ENCODE results near the gene CBFB. TPM values are rescaled to one million over a fixed set of nuclear protein-coding genes. Genes with fewer than 3 reads are reported as not detected.

Gene CBFB
- total RNA-seq, 3 donors from 2014 or later, result 48.5 to 69.1 (median 52.3) TPM

- TF ChIP-seq POLR2AphosphoS5 (IDR thresholded peaks at IDR 0.05) (no peak), POLR2A (IDR thresholded peaks at IDR 0.05) (no peak), CTCF (IDR thresholded peaks at IDR 0.05) (no peak)
- intact Hi-C loops (cut with DNase I; ENCODE audit: low total_unique reads), result loop anchor here (10.0 kb wide), 2 partner anchors 147 to 177 kb away; partner anchors contain the start of gene CES3
- Histone ChIP-seq H3K36me3 (peaks cover 11% of the 10 kb centered on the region), H3K9me3 (no peaks in the 10 kb centered on the region), H3K4me3 (no peak overlapping the region), H3K4me1 (no peaks in the 10 kb centered on the region), H3K27me3 (no peaks in the 10 kb centered on the region), H3K27ac (no peak overlapping the region)
- no peak for DNase-seq (ENCODE audit: low spot score in 2 of 2)
These were observed 112.4 kb downstream of the CBFB start for GRCh38 chr16:67141391-67141790.

GRCh38 chr16:67142342-67142741 lies 113.4 kb downstream of the CBFB start:
- DNase-seq (ENCODE audit: low spot score in 2 of 2), result peak in 1 of 2 donors; percentile 33
- H3K4me1 ChIP-seq, result no peaks in the 10 kb centered on the region
- no peak for TF ChIP-seq POLR2A (IDR thresholded peaks at IDR 0.05)
- TF ChIP-seq POLR2AphosphoS5 (IDR thresholded peaks at IDR 0.05), result no peak
- TF ChIP-seq CTCF (IDR thresholded peaks at IDR 0.05), result no peak
- no peak overlapping the region for H3K4me3 ChIP-seq
- intact Hi-C loops (cut with DNase I; ENCODE audit: low total_unique reads), result loop anchor here (10.0 kb wide), 2 partner anchors 148 to 178 kb away; partner anchors contain the start of gene CES3
- H3K27me3 ChIP-seq, result no peaks in the 10 kb centered on the region
- H3K36me3 ChIP-seq, result peaks cover 11% of the 10 kb centered on the region
- H3K9me3 ChIP-seq, result no peaks in the 10 kb centered on the region
- no peak overlapping the region for H3K27ac ChIP-seq

GRCh38 chr16:67144943-67145342 lies 116.0 kb downstream of the CBFB start:
- Histone ChIP-seq H3K4me1 (no peaks in the 10 kb centered on the region), H3K9me3 (no peaks in the 10 kb centered on the region)
- DNase-seq (ENCODE audit: low spot score in 2 of 2), result peak in 1 of 2 donors; percentile 10

GRCh38 chr16:67145746-67146145 lies 116.8 kb downstream of the CBFB start:
- Histone ChIP-seq H3K4me3 (no peak overlapping the region), H3K9me3 (no peaks in the 10 kb centered on the region), H3K36me3 (peaks cover 4% of the 10 kb centered on the region), H3K27me3 (no peaks in the 10 kb centered on the region), H3K4me1 (peaks cover 0 to 5% of the 10 kb centered on the region in 2 donors), H3K27ac (no peak overlapping the region)
- peak in 1 of 2 donors; percentile 19 for DNase-seq (ENCODE audit: low spot score in 2 of 2)
- intact Hi-C loops (cut with DNase I; ENCODE audit: low total_unique reads), result loop anchor here (10.0 kb wide), 2 partner anchors 151 to 181 kb away; partner anchors contain the start of gene CES3
- TF ChIP-seq POLR2AphosphoS5 (IDR thresholded peaks at IDR 0.05) (no peak), CTCF (IDR thresholded peaks at IDR 0.05) (no peak), POLR2A (IDR thresholded peaks at IDR 0.05) (no peak)

More at GRCh38 chr16:67144943-67145342, 116.0 kb downstream of the CBFB start:
- TF ChIP-seq POLR2A (IDR thresholded peaks at IDR 0.05) (no peak), POLR2AphosphoS5 (IDR thresholded peaks at IDR 0.05) (no peak), CTCF (IDR thresholded peaks at IDR 0.05) (no peak)
- no peak overlapping the region for H3K27ac ChIP-seq
- intact Hi-C loops (cut with DNase I; ENCODE audit: low total_unique reads), result loop anchor here (10.0 kb wide), 2 partner anchors 150 to 180 kb away; partner anchors contain the start of gene CES3
- H3K36me3 ChIP-seq, result peaks cover 9% of the 10 kb centered on the region
- no peak overlapping the region for H3K4me3 ChIP-seq
- no peaks in the 10 kb centered on the region for H3K27me3 ChIP-seq

- Histone ChIP-seq H3K27me3 (no peaks in the 10 kb centered on the region), H3K4me1 (peaks cover 0 to 5% of the 10 kb centered on the region in 2 donors), H3K4me3 (no peak overlapping the region), H3K27ac (no peak overlapping the region), H3K36me3 (peaks cover 4% of the 10 kb centered on the region), H3K9me3 (no peaks in the 10 kb centered on the region)
- intact Hi-C loops (cut with DNase I; ENCODE audit: low total_unique reads), result loop anchor here (10.0 kb wide), 2 partner anchors 152 to 182 kb away; partner anchors contain the start of gene CES3
- DNase-seq (ENCODE audit: low spot score in 2 of 2), result peak in 1 of 2 donors; percentile 17
- TF ChIP-seq POLR2AphosphoS5 (IDR thresholded peaks at IDR 0.05) (no peak), CTCF (IDR thresholded peaks at IDR 0.05) (no peak), POLR2A (IDR thresholded peaks at IDR 0.05) (no peak)
These were observed 117.8 kb downstream of the CBFB start for GRCh38 chr16:67146523-67147357.

Data from breast epithelium (tissue), 4 donors.